ENCODE data around the gene CADM4.
"Not testable (repeated sequence)": the region's sequence is repeated elsewhere in the genome, so short reads cannot be mapped to it uniquely, and the experiment has no call there.

The CADM4 gene, protein sequence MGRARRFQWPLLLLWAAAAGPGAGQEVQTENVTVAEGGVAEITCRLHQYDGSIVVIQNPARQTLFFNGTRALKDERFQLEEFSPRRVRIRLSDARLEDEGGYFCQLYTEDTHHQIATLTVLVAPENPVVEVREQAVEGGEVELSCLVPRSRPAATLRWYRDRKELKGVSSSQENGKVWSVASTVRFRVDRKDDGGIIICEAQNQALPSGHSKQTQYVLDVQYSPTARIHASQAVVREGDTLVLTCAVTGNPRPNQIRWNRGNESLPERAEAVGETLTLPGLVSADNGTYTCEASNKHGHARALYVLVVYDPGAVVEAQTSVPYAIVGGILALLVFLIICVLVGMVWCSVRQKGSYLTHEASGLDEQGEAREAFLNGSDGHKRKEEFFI

DNA sequence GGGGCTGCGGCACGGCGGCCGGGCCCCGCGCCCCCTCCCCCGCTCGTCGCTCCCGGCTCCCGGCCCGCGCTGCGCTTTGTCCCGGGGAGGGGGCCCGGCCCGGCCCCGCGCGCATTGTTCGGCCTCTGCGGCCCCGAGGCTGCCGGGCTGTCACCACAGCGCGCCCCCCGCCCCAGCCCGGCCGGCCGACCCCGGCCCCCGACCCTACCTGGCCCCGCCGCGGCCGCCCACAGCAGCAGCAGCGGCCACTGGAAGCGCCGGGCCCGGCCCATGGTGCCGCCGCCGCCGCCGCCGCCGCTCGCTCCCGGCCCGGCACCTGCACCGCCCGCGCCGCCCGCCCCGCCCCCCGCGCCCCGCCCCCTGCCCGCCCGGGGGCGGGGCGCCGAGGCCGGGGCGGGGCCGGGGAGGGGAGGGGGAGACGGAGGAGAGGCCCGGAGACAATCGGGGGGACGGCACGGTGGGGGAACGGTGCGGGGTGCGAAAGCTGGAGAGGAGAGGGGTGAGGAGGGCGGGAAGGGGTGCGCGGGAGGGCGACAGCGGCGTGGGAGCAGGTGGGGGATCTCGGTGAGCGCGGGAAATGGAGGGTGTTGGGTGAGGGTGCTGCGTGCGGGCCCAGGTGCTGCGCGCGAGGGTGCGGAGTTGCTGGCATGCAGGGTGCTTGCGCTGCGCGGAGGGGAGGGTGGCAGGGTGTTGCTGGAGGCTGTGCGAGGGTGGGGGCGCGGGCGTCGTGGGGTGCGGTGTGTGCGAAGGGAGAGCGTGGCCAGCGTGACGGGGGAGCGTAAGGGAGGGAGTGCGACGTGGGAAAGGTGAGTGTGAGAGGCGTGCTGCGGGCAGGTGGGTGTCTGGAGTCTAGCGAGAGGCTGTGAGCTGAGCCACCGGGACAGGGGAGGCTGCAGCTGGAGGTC, at the start of gene CADM4:
TSS of gene CADM4 (minus strand) at position 332 of the 905 bp plus-strand sequence. CDS start at position 272, 60 bp downstream.
- DNase-seq (ENCODE audit: low spot score), result peak; percentile 89

DNA sequence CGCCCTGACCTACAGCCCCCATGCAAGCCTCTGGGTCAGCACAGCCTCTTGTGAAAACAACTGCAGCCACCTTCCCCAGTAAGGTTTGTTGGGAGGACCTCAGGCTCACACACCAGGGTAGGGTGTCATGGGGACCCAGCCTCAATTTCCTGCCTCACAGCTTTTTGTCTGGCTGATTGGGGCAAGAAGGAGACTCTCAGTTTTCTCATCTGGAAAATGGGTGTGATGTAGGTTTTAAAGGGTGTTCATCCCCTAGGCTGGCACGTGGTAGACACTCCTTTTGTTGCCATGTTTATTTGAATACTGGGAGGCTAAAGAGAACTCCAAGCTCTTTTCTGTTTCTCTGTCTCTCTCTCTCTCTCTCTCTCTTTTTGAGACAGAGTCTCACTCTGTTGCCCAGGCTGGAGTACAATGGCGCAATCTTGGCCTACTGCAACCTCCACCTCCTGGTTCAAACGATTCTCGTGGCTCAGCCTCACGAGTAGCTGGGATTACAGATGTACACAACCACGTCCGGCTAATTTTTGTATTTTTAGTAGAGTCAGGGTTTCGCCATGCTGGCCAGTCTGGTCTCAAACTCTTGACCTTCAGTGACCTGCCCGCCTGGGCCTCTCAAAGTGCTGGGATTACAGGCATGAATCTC, 48.5 kb upstream of the CADM4 start:
- no peak for DNase-seq (ENCODE audit: low spot score)

DNA sequence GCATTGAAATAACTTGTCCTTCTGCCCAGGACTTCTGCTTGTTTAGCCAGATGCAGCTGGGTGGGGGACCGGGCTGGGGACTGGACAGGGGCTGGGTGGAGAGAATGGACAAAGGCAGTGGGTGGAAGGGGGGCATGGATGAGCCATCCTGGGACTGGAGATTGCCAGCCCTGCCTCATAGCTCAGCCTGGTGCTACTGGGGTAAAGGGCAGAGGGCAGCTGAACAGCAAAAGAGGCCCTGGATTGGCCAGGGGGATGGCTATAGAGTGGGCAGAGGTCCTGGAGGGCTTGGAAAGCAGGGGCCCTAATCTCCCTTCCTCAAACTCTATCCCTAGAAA, 48.0 kb upstream of the CADM4 start:
- no peak for DNase-seq (ENCODE audit: low spot score)

DNA sequence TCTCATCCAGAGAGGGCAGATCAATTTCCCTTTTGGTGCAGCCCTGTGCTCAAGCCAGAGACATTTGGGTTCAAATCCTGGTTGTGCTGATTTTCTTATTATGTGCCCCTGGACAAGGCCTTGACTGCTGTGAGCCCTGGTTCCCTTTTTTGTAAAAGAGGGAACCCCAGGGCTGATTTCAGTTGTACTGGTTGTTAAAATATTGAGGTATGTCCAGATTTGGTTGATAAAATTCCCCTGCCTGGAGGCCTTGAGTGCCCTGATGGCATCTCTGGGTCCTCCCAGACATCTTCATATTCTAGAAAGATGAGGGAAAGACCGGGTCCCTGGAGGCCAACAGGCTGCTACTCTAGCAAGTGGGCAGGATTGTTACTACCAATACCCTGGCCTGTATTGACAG, 44.7 kb upstream of the CADM4 start:
- no peak for DNase-seq (ENCODE audit: low spot score)

DNA sequence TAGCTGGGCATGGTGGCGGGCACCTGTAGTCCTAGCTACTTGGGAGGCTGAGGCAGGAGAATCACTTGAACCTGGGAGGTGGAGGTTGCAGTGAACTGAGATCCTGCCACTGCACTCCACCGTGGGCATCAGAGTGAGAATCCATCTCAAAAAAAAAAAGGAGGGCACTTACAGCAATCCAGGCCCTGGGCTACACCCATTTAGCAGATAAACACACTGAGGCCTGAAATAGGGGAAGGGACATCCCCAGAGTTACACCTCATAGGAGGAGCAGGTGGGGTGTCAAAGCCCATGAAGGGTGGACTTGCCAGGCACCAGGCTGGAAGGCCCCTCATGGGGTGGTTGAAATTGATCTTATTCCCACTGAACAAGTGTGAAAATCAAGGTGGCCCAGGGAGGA, 44.3 kb upstream of the CADM4 start:
- no peak for DNase-seq (ENCODE audit: low spot score)

DNA sequence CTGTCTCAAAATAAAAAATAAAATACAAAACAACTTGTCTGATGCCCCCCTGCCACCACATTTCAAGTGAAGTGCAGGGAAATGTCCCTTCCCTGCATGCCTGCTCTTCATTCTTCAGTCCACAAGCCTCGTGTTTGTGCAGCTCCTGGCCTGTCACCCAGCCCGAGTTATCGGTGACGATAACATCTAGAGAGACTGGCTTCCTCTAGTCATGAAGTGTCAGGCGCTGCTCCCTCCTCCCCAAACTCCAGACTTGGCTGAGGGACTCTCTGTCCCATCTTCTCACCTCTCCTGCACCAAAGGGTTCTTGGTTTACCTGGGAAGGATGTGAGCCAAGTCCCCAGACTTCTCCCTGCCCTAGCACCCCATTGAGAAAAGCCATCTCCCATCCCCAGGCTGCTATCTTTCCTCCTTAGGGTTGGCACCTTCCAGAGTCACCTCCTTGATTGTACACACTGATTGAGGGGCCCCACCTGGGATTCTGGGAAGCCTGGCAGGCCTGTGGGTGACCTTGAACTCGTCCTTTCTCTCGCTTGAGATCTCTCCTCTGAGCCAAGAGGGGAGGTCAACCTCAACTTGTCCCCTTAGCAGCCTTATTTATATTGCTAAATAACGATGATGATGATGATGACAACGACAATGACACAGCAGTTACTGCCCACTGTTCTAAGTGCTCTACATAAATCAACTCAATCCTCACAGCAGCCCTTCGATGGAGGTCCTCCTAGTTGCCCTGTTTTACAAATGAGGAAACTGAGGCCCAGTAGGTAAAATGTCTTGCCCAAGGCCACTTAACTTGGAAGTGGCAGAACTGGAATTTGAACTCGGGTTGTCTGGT, 43.4 kb upstream of the CADM4 start:
- DNase-seq (ENCODE audit: low spot score), result no peak

DNA sequence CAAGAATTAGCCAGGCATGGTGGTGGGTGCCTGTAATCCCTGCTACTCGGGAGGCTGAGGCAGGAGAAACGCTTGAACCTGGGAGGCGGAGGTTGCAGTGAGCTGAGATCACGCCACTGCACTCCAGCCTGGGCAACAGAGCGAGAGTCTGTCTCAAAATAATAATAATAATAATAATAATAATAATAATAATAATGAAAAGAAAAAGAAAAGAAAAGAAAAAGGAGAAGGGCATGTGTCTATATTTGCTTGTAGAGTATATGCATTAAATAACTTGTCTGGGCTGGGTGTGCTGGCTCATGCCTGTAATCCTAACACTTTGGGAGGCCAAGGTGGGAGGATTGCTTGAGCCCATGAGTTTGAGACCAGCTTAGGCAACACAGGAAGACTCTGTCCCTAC, 42.6 kb upstream of the CADM4 start:
- DNase-seq (ENCODE audit: low spot score), result not testable (repeated sequence)

DNA sequence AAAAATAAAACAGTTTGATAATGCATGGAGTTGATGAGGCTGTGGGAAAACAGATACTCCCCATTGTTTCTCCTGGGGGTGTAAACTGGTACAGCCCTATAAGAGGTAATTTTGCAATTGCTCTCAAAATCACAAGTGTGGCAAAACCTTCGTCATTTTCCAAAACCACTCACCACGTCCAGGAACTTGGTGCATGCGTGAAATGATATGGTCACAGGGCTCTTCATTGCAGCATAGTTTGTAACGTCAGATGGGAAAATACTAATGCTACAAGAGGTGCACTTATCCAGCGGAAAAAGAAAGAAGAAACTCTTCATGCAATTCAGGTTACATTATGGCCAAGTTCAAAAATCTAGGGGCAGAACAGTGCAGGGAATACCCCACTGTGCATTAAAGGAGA, 42.2 kb upstream of the CADM4 start:
- no peak for DNase-seq (ENCODE audit: low spot score)

DNA sequence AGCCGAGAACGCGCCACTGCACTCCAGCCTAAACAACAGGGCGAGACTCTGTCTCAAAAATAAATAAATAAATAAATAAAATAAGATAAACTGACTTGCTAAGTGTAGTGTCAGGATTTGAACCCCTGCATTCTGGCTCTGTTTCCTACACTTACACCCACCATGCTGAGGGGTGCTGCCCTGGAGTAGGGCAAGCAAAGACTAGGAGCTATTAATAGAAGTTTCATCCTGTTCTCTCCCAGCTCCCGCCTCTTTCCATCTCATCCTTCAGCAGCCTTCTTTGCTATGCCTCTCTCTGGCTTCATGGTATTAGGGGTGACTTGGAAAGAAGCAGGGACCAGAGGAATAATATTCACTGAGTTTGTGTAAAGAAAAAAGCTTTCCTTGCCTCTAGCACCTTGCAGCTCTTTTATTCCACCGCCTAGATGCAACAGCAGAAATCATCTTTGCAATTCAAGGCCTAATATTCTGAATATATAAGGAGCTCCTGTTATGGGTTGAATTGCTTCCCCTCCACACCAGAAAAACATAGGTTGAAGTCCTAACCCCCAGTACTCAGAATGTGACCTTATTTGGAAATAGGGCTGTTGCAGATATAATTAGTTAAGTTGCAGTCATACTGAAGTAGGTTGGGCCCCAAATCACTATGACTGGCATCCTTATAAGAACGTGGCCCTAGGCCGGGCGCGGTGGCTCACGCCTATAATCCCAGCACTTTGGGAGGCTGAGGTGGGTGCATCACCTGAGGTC, 39.0 kb upstream of the CADM4 start:
- DNase-seq (ENCODE audit: low spot score), result no peak

DNA sequence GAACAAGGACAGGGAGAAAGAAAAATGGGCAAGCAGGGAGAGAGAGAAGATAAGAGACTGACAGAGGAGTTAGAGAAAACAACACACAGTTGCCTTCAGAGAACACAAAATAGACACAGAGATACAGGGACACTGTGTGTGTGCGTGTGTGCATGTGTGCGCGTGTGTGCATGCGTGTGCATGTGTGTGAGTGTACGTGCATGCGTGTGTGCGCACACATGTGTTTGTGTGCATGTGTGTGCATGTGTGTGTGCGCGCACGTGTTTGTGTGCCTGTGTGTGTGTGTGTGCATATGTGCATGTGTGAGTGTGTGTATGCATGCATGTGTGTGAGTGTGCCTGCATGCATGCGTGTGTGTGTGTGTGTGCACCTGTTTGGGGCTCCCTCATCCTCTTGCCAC, 36.3 kb upstream of the CADM4 start:
- DNase-seq (ENCODE audit: low spot score), result no peak

DNA sequence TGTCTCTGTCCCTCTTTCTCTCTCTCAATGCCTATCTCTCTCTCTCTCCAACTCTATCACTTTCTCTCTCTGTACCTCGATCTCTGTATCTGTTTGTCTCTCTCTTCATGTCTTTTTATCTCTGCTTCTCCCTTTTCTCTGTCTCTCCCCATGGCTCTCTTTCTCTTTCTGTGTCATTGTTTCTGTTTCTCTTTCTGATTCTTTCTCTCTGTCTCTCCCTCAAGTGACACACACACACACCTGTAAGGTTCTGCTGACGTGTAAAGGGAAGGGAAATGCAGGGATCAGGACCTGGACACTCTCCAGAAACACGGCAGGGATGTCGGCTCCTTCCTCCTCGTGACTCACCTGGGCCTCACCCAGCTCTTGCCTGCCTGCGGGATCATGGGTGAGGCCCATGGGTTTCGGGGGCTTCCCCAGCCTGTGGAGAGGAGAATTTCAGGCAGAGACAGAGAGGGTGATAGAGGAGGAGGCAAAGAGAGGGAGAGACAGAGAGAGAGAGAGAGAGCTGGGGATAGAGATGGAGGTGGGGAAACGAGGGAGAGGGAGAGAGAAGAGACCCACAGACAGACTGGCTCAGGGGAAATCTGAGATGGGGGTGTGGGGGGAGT, 35.7 kb upstream of the CADM4 start:
- DNase-seq (ENCODE audit: low spot score), result no peak

DNA sequence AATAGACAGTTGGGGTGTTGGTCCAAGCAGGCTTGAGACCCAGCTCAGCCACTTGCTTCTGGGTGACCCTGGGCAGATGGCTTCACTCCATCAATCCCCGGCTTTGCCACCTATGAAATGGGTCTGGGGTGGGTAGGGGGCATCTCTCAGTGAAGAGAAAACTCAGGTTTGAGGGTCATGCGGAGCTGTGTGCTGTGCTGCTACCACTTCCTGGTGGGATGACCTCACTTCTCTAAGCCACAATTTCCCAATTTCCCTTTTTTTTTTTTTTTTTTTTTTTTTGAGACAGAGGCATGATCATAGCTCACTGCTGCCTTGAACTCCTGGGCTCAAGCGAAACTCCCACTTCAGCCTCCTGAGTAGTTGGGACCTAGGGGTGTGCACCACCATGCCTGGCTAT, 34.9 kb upstream of the CADM4 start:
- DNase-seq (ENCODE audit: low spot score), result no peak

DNA sequence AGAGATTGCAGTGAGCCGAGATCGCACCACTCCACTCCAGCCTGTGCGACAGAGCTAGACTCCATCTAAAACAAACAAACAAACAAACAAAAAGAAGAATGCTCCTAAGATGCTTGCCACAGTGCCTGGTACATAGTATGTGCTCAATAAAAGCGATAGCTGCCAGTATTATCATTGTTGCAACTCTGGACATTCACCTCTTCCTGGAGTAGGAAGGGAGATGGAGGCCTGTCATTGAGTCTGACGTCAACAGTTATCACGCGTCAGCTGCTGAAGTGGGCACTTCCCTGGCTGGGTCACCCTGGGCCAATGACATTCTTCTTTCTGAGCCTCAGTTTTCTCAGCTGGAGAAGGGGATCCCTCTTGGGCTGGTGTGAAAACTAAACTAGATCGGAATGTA, 34.5 kb upstream of the CADM4 start:
- no peak for DNase-seq (ENCODE audit: low spot score)

DNA sequence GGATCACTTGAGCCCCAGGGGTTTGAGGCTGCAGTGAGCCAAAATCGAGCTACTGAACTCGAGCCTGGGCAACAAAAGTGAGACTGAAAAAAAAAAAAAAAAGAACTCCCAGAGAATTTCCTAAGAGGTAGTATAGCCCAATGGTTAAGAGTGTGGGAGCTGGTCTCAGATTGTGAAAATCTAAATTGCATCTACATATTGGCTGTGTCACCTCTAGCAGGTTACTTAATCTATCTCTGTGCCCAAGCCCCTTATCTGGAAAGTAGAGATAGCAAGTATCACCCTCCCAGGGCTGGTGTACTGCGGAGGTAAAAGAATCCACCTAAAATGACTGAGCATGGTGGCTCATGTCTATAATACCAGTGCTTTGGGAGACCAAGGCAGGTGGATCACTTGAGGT, 34.0 kb upstream of the CADM4 start:
- DNase-seq (ENCODE audit: low spot score), result no peak

DNA sequence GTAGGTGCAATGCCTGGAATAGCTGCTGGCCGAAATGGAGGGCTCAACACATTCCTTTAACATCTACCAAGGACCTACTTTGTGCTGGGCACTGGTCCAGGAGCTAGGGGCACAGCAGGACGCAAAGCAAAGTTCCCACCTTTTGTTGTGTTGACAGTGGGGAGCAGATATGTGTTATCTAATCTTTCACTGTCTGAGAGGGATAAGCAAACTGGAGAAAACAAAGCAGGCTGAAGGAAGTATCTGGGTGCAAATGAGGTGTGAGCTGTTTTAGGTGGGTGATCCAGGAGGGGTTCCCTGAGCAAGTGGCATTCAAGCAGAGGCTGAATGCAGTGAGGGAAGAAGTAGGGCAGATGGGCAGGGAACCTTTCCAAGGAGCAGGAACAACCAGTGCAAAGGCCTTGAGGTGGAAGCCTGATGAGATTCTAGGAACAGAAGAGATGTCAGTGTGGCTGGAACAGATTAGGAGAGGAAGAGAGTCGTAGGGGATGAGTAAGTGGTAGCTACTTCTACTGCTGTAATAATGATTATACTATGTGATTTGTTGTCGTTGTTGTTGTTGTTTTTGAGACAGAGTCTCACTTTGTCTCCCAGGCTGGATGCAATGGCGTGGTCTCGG, 32.5 kb upstream of the CADM4 start:
- no peak for DNase-seq (ENCODE audit: low spot score)

DNA sequence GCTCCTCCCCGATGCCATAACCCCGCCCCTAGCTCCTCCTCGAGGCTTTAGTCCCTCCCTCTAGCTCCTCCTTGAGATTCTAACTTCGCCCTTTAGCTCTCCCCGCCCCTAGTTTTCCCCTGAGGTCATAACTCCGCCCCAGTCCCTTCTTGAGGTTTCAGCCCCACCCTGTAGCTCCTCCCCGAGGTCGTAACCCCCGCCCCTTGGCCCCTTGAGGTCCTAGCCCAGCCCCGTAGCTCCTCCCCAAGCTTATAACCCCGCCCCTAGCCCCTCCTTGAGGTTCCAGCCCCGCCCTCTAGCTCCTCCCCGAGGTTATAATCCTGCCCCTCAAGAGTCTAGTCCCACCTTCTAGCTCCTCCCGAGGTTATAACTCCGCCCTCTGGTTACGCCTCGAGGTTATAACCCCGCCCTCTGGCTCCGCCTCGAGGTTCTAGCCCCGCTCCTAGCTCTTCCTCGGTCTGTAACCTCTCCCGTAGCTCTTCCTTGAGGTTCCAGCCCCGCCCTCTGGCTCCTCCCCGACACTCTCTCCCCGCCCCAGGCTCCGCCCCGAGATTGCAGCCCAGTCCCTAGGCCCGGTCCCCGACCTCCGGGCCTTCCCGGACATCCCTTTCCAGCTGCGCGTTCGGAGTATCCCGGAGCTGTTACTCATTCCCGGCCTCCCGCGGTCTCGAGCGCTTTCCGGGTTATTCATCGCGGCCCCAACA, 28.9 kb upstream of the CADM4 start:
- DNase-seq (ENCODE audit: low spot score), result peak; percentile 98

DNA sequence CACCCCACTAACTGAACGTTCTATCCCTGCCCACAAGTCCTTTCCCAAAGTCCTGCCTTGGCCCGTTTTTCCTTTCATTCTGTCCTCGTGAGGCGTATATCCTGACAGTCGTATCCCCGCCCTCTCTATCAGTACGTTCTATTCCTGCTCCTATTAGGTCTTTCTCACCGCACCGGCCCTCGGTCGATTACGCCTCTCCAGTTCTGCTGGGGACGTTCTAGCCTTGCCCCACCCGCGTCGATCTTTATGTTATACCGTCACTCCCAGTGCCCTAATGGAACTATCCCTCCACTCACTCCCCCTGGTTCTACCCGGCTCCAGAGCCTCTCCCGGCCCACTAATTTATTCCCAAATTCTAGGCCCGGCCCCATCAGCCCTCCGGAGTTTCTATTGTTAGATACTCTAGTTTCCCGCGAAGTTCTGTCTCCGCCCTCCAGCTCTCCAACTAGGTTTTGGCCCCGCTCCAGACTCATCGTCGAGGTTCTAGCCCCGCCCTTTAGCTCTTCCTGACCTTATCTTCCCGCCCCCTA, 28.3 kb upstream of the CADM4 start:
- no peak for DNase-seq (ENCODE audit: low spot score)

DNA sequence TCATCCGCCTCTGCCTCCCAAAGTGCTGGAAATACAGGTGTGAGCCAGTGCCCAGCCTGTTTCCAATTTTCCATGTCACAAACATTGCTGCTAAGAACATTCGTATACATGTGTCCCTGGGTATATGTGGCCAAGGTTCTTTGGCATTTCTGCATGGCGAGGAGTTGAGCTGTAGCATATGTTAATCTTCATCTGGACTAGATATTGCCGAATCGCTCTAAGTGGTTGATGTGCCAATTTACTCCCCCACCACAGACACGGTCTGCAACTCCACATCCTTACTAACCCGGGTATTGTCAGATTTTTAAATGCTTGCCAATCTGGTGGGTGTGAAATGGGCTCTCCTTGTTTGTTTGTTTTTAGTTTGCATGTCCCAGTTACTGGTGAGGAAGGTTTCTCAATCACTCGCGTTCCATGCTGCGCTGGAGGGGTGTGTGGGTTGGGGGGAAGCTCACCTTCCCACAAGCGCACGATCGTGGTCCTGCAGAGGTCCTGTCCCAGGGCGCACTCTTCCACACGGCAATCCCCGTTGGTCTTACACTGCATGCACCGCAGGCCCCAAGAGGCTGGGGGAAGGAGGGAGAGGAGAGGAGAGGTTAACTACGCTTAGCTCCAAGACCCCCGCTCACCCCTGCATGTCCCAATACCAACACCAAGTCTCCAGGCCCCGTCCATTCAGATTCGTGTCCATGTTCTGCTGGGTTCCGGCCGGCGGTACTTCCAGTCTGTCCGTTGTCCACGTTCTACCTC, 27.7 kb upstream of the CADM4 start:
- no peak for DNase-seq (ENCODE audit: low spot score)

DNA sequence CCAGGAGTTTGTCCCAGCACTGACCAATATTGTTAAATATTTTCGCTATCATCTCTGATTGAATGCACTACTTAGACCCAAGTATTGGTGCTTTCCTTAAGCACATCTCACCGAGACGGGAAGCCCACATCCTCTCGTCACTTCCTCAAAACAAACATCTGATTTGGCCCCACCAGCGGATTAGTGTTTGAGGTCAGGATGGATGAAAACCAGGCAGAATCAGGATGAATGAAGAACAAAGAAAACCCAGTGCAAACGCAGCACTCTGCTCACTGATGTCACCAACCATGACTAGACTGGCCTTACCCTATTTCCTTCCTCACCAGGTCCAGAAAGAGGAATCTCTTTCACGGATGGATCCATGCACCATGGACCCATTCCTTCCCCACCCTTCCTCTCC, 24.4 kb upstream of the CADM4 start:
- no peak for DNase-seq (ENCODE audit: low spot score)
